NB4 (cell line): ENCODE measurements around the gene RXRB.

ENCODE experiments used
- CTCF ChIP-seq: IDR thresholded peaks from one replicate; pipeline ENCODE4 v1.5.1; 2012; ENCODE audit warnings: low read depth, low read length
- MAX ChIP-seq: IDR thresholded peaks from 2 replicates; pipeline ENCODE4 v1.6.1; 2011; ENCODE audit warnings: low read depth, low read length

- no peak for TF ChIP-seq CTCF
- TF ChIP-seq MAX, result no peak
Measured at GRCh38 chr6:33160728-33161344, 39.6 kb downstream of the RXRB start.
